Neural progenitor cell (in vitro differentiated cells): Measurements from ENCODE around the gene TRAF1. TPM values are rescaled to one million over a fixed set of nuclear protein-coding genes. Genes with fewer than 3 reads are reported as not detected.

ENCODE experiments used
- DNase-seq: peaks from one replicate; pipeline ENCODE4 v3.0.0-alpha.2; 2016; ENCODE audit warnings: low spot score
- H2AFZ ChIP-seq: fragments of 200-600 bp; sonication (generic); replicated peaks from 2 replicates; pipeline ENCODE4 v1.6.1; 2016; ENCODE audit warnings: antibody characterized with exemption
- H3F3A ChIP-seq: fragments of 200-600 bp; sonication (generic); 2 replicates; pipeline ENCODE4 v1.6.1; 2016; ENCODE audit warnings: antibody characterized with exemption, low read depth
- H3K27ac ChIP-seq: fragments of 200-600 bp; sonication (generic); 2 replicates; pipeline ENCODE4 v1.5.1; 2016; ENCODE audit warnings: mild to moderate bottlenecking
- H3K27me3 ChIP-seq: fragments of 200-600 bp; sonication (generic); 2 replicates; pipeline ENCODE4 v1.6.1; 2016; ENCODE audit warnings: mild to moderate bottlenecking, moderate library complexity
- H3K36me3 ChIP-seq: fragments of 200-600 bp; sonication (generic); 2 replicates; pipeline ENCODE4 v1.5.1; 2016
- H3K4me1 ChIP-seq: fragments of 200-600 bp; sonication (generic); 2 replicates; pipeline ENCODE4 v1.6.1; 2016; ENCODE audit warnings: mixed run types
- H3K4me2 ChIP-seq: fragments of 200-600 bp; sonication (generic); 2 replicates; pipeline ENCODE4 v1.6.1; 2016
- H3K4me3 ChIP-seq: fragments of 200-600 bp; sonication (generic); 2 replicates; pipeline ENCODE4 v1.5.1; 2016
- H3K79me2 ChIP-seq: fragments of 200-600 bp; sonication (generic); 2 replicates; pipeline ENCODE4 v1.6.1; 2016; ENCODE audit warnings: low read depth
- H3K9ac ChIP-seq: fragments of 200-600 bp; sonication (generic); 2 replicates; pipeline ENCODE4 v1.6.1; 2016
- H3K9me3 ChIP-seq: fragments of 200-600 bp; sonication (generic); 2 replicates; pipeline ENCODE4 v1.5.1; 2016; ENCODE audit warnings: low read depth
- H4K20me1 ChIP-seq: fragments of 200-600 bp; sonication (generic); 2 replicates; pipeline ENCODE4 v1.6.1; 2016; ENCODE audit warnings: low read depth
- H3K27ac Mint-ChIP-seq: 3 replicates; pipeline ENCODE4 v1.8.0; 2021; ENCODE audit warnings: mixed read lengths
- H3K27me3 Mint-ChIP-seq: 2 replicates; pipeline ENCODE4 v1.8.0; 2022; ENCODE audit warnings: low read depth, mild to moderate bottlenecking, inconsistent platforms, moderate library complexity, mixed read lengths; ENCODE audit not compliant: insufficient read depth
- H3K36me3 Mint-ChIP-seq: 3 replicates; pipeline ENCODE4 v1.8.0; 2021; ENCODE audit warnings: mixed read lengths
- H3K4me1 Mint-ChIP-seq: 3 replicates; pipeline ENCODE4 v1.8.0; 2021; ENCODE audit warnings: mixed read lengths
- H3K4me3 Mint-ChIP-seq: 3 replicates; pipeline ENCODE4 v1.8.0; 2021; ENCODE audit warnings: mild to moderate bottlenecking, moderate library complexity, mixed read lengths
- H3K9me3 Mint-ChIP-seq: 3 replicates; pipeline ENCODE4 v1.8.0; 2020; ENCODE audit warnings: mixed read lengths
- CTCF ChIP-seq: fragments of 200-600 bp; sonication (generic); IDR thresholded peaks from 2 replicates; pipeline ENCODE4 v1.5.1; 2017; ENCODE audit warnings: antibody characterized with exemption, mild to moderate bottlenecking
- EZH2 ChIP-seq: fragments of 200-600 bp; sonication (generic); IDR thresholded peaks from 2 replicates; pipeline ENCODE4 v1.6.1; 2017; ENCODE audit warnings: antibody characterized with exemption, mild to moderate bottlenecking, moderate library complexity
- EZH2phosphoT487 ChIP-seq: fragments of 200-600 bp; sonication (generic); IDR thresholded peaks from 2 replicates; pipeline ENCODE4 v1.6.1; 2017; ENCODE audit warnings: antibody characterized with exemption
- total RNA-seq: library from RNA; depleted of rRNA; stranded (reverse); fragments of >200 nt; gene quantifications from 2 replicates; pipeline ENCODE4 v1.2.3, GENCODE V29; 2015; ENCODE audit warnings: low replicate concordance

TRAF1 gene
- total RNA-seq, 1 donor from 2014 or later = 3.2 TPM

GRCh38 chr9:120876842-120877240, 49.8 kb downstream of the TRAF1 start, which contains the start of gene PHF19:
PHF19 (minus strand) TSS chr9:120877188; CDS start chr9:120874741, 2,447 bp downstream.
- H3K36me3 Mint-ChIP-seq = peaks cover 22% of the 10 kb centered on the region
- no peak for TF ChIP-seq EZH2
- TF ChIP-seq EZH2phosphoT487 = no peak
- TF ChIP-seq CTCF = no peak
- Histone ChIP-seq H3K27me3 (peaks cover 17% of the 10 kb centered on the region), H3K4me2 (peak within 1 kb of the TSS; percentile 92), H3K27ac (no peak within 1 kb of the TSS), H3F3A (peaks cover 45% of the 10 kb centered on the region), H3K9ac (no peak within 1 kb of the TSS), H4K20me1 (no peaks in the 10 kb centered on the region), H2AFZ (peak within 1 kb of the TSS; percentile 97), H3K36me3 (no peaks in the 10 kb centered on the region), H3K9me3 (no peaks in the 10 kb centered on the region), H3K4me1 (peaks cover 18% of the 10 kb centered on the region), H3K4me3 (peak within 1 kb of the TSS; percentile 92), H3K79me2 (no peaks in the 10 kb centered on the region)
- peaks cover 2% of the 10 kb centered on the region for H3K9me3 Mint-ChIP-seq
- H3K4me1 Mint-ChIP-seq = peaks cover 30% of the 10 kb centered on the region
- H3K27ac Mint-ChIP-seq = peak within 1 kb of the TSS; percentile 77
- DNase-seq = peak; percentile 34
- H3K4me3 Mint-ChIP-seq = peak within 1 kb of the TSS; percentile 89
- H3K27me3 Mint-ChIP-seq = peaks cover 8% of the 10 kb centered on the region

GRCh38 chr9:120875954-120876841, 50.4 kb downstream of the TRAF1 start:
- H3K36me3 Mint-ChIP-seq = peaks cover 22% of the 10 kb centered on the region

GRCh38 chr9:120875643-120875953, 51.0 kb downstream of the TRAF1 start:
- Mint-ChIP-seq H3K9me3 (no peaks in the 10 kb centered on the region), H3K27ac (peak overlapping the region; percentile 82), H3K36me3 (peaks cover 22% of the 10 kb centered on the region), H3K27me3 (peaks cover 8% of the 10 kb centered on the region), H3K4me1 (peaks cover 30% of the 10 kb centered on the region), H3K4me3 (peak overlapping the region; percentile 87)
- Histone ChIP-seq H3K4me2 (peak overlapping the region; percentile 92), H3K4me3 (peak overlapping the region; percentile 92), H3K79me2 (no peaks in the 10 kb centered on the region), H3K27me3 (peaks cover 17% of the 10 kb centered on the region), H2AFZ (peak overlapping the region; percentile 97), H3K9ac (no peak overlapping the region), H4K20me1 (no peaks in the 10 kb centered on the region), H3K36me3 (no peaks in the 10 kb centered on the region), H3K4me1 (peaks cover 18% of the 10 kb centered on the region), H3F3A (peaks cover 45% of the 10 kb centered on the region), H3K27ac (no peak overlapping the region), H3K9me3 (no peaks in the 10 kb centered on the region)
- TF ChIP-seq EZH2phosphoT487 (no peak), EZH2 (no peak), CTCF (no peak)
- no peak for DNase-seq

More at GRCh38 chr9:120875954-120876841, 50.4 kb downstream of the TRAF1 start:
- no peak overlapping the region for H3K9ac ChIP-seq
- peaks cover 8% of the 10 kb centered on the region for H3K27me3 Mint-ChIP-seq
- H3K4me3 ChIP-seq = peak overlapping the region; percentile 92
- H3K79me2 ChIP-seq = no peaks in the 10 kb centered on the region
- no peak overlapping the region for H3K27ac ChIP-seq
- H3K4me3 Mint-ChIP-seq = peak overlapping the region; percentile 87
- H3K36me3 ChIP-seq = no peaks in the 10 kb centered on the region
- H3K9me3 ChIP-seq = no peaks in the 10 kb centered on the region
- H3K4me2 ChIP-seq = peak overlapping the region; percentile 92
- peaks cover 17% of the 10 kb centered on the region for H3K27me3 ChIP-seq
- no peaks in the 10 kb centered on the region for H4K20me1 ChIP-seq
- H3F3A ChIP-seq = peaks cover 45% of the 10 kb centered on the region
- peak; percentile 70 for DNase-seq
- H2AFZ ChIP-seq = peak overlapping the region; percentile 97
- peak overlapping the region; percentile 82 for H3K27ac Mint-ChIP-seq
- no peaks in the 10 kb centered on the region for H3K9me3 Mint-ChIP-seq
- TF ChIP-seq CTCF (no peak), EZH2phosphoT487 (no peak), EZH2 (peak; percentile 66)
- peaks cover 18% of the 10 kb centered on the region for H3K4me1 ChIP-seq
- H3K4me1 Mint-ChIP-seq = peaks cover 30% of the 10 kb centered on the region
